ENCODE measurements around the gene RNF150.

GRCh38 chr4:140875746-140876452, 257.4 kb downstream of the RNF150 start:
- TF ChIP-seq CTCF (IDR thresholded peaks at IDR 0.05) (no peak), POLR2A (IDR thresholded peaks at IDR 0.05) (no peak)

All from thyroid gland (tissue), 4 donors.